SK-N-SH (cell line): ENCODE data around the gene FIGNL2. TPM values are rescaled to one million over a fixed set of nuclear protein-coding genes. Genes with fewer than 3 reads are reported as not detected.

Source experiments
- CTCF ChIA-PET: fragments of 300-600, 350-600 bp; formaldehyde crosslinking; extraction: SDS; loops from one replicate; lab custom pipeline; 2021; lab: Yijun Ruan, JAX
- POLR2A ChIA-PET: fragments of 350-600 bp; sonication (Branson Sonifier 250); formaldehyde crosslinking; extraction: SDS; loops from one replicate; lab custom pipeline; 2020; ENCODE audit warnings: antibody characterized with exemption, inconsistent platforms; lab: Yijun Ruan, JAX
- DNase-seq: peaks from one replicate; pipeline ENCODE4 v3.0.0; 2012
- H2AFZ ChIP-seq: fragments of 200-600 bp; sonication (generic); 2 replicates; pipeline ENCODE4 v1.8.1; 2016; ENCODE audit warnings: antibody characterized with exemption, mild to moderate bottlenecking, low read depth
- H3F3A ChIP-seq: fragments of 200-600 bp; sonication (generic); replicated peaks from 2 replicates; pipeline ENCODE3; 2016; ENCODE audit warnings: antibody characterized with exemption, mild to moderate bottlenecking; ENCODE audit not compliant: insufficient read depth
- H3K27ac ChIP-seq, 2 experiments: fragments of 200-500 bp in 1 of 2; fragments of 200-600 bp in 1 of 2; sonication (Bioruptor generic) in 1 of 2; sonication (generic), shearing (Covaris generic) in 1 of 2; 2 replicates each; pipeline versions ENCODE4 v1.5.1 to v1.6.1; 2014 to 2016; ENCODE audit warnings: low read depth in 2 of 2, inconsistent platforms in 1 of 2, low read length in 1 of 2, mild to moderate bottlenecking in 1 of 2, mixed read lengths in 1 of 2
- H3K27me3 ChIP-seq: fragments of 200-600 bp; sonication (generic), shearing (Covaris generic); 2 replicates; pipeline ENCODE4 v1.6.1; 2016; ENCODE audit warnings: mixed run types; ENCODE audit not compliant: insufficient read depth
- H3K36me3 ChIP-seq, 2 experiments: fragments of 200-500 bp in 1 of 2; fragments of 200-600 bp in 1 of 2; sonication (Bioruptor generic) in 1 of 2; sonication (generic) in 1 of 2; replicated peaks in 1 of 2; 2 replicates each; pipeline versions ENCODE3 to v1.5.1; 2014 to 2016; ENCODE audit warnings: low read length in 1 of 2, mild to moderate bottlenecking in 1 of 2; ENCODE audit not compliant: insufficient read depth in 2 of 2, control insufficient read depth in 1 of 2
- H3K4me1 ChIP-seq, 2 experiments: fragments of 200-500 bp in 1 of 2; fragments of 200-600 bp in 1 of 2; sonication (Bioruptor generic) in 1 of 2; sonication (generic), shearing (Covaris generic) in 1 of 2; 2 replicates each; pipeline versions ENCODE4 v1.5.1 to v1.6.1; 2014 to 2016; ENCODE audit warnings: low read depth in 1 of 2, low read length in 1 of 2, mixed run types in 1 of 2; ENCODE audit not compliant: insufficient read depth in 2 of 2, control insufficient read depth in 1 of 2
- H3K4me2 ChIP-seq: fragments of 200-600 bp; sonication (generic), shearing (Covaris generic); 2 replicates; pipeline ENCODE4 v1.6.1; 2017; ENCODE audit warnings: mixed run types
- H3K4me3 ChIP-seq, 2 experiments: fragments of 200-500 bp in 1 of 2; fragments of 200-600 bp in 1 of 2; sonication (Bioruptor generic) in 1 of 2; sonication (generic), shearing (Covaris generic) in 1 of 2; 2 replicates each; pipeline versions ENCODE4 v1.5.1 to v1.8.1; 2014 to 2016; ENCODE audit warnings: low read depth in 2 of 2, inconsistent platforms in 1 of 2, low read length in 1 of 2, mild to moderate bottlenecking in 1 of 2, mixed read lengths in 1 of 2, moderate library complexity in 1 of 2
- H3K79me2 ChIP-seq: fragments of 200-600 bp; sonication (generic); 2 replicates; pipeline ENCODE4 v1.8.1; 2017; ENCODE audit warnings: mild to moderate bottlenecking; ENCODE audit not compliant: insufficient read depth
- H3K9ac ChIP-seq: fragments of 200-600 bp; sonication (generic); 2 replicates; pipeline ENCODE4 v1.6.1; 2017; ENCODE audit warnings: mixed run types
- H3K9me2 ChIP-seq: fragments of 200-600 bp; sonication (generic); 2 replicates; pipeline ENCODE4 v1.6.1; 2017; ENCODE audit warnings: mixed run types
- H3K9me3 ChIP-seq: fragments of 200-600 bp; sonication (generic); 2 replicates; pipeline ENCODE4 v1.6.1; 2017; ENCODE audit warnings: mixed run types, mild to moderate bottlenecking, moderate library complexity
- H4K20me1 ChIP-seq: fragments of 200-600 bp; sonication (generic); 2 replicates; pipeline ENCODE4 v1.6.1; 2017; ENCODE audit warnings: mild to moderate bottlenecking, mixed run types; ENCODE audit not compliant: insufficient read depth
- CHD2 ChIP-seq: fragments of 150-350 bp; IDR thresholded peaks from 2 replicates; pipeline ENCODE4 v1.6.1; 2018; ENCODE audit warnings: low read length; ENCODE audit not compliant: partially characterized antibody
- EP300 ChIP-seq, 2 experiments: IDR thresholded peaks; 2 replicates each; pipeline versions ENCODE4 v1.4.0 to v1.6.1; 2012; ENCODE audit warnings: borderline replicate concordance in 1 of 2, low read depth in 1 of 2, low read length in 1 of 2
- FOSL2 ChIP-seq: IDR thresholded peaks from 2 replicates; pipeline ENCODE4 v1.4.0; 2012; ENCODE audit warnings: low read depth, mild to moderate bottlenecking, moderate library complexity, borderline replicate concordance
- GATA2 ChIP-seq: sonication (generic); formaldehyde crosslinking; IDR thresholded peaks from 2 replicates; pipeline ENCODE4 v1.5.0; 2020; ENCODE audit warnings: mild to moderate bottlenecking, missing genetic modification reagents
- MEF2A ChIP-seq: IDR thresholded peaks from 2 replicates; pipeline ENCODE4 v1.4.0; 2012; ENCODE audit warnings: low read depth, borderline replicate concordance
- NFIC ChIP-seq: IDR thresholded peaks from 2 replicates; pipeline ENCODE4 v1.4.0; 2012; ENCODE audit warnings: borderline replicate concordance
- NRF1 ChIP-seq: IDR thresholded peaks from 2 replicates; pipeline ENCODE4 v1.6.1; 2012; ENCODE audit warnings: low read depth, mild to moderate bottlenecking, low read length
- RAD21 ChIP-seq: IDR thresholded peaks from 2 replicates; pipeline ENCODE4 v1.6.1; 2012; ENCODE audit warnings: mild to moderate bottlenecking, low read length
- RCOR1 ChIP-seq: fragments of 150-350 bp; IDR thresholded peaks from 2 replicates; pipeline ENCODE4 v1.6.1; 2017; ENCODE audit warnings: antibody characterized with exemption, low read length
- RFX5 ChIP-seq: IDR thresholded peaks from 2 replicates; pipeline ENCODE4 v1.6.1; 2012; ENCODE audit warnings: mild to moderate bottlenecking, improper control_type of control experiment, low read length
- YY1 ChIP-seq: IDR thresholded peaks from 2 replicates; pipeline ENCODE4 v1.4.0; 2012; ENCODE audit warnings: low read depth, mild to moderate bottlenecking
- WGBS: methylation state at CpG from one replicate; pipeline ENCODE4 v1.1.6; 2017; ENCODE audit warnings: low lambda C conversion rate; 5-methylcytosine and 5-hydroxymethylcytosine counted together
- polyA plus RNA-seq, 3 experiments: library from polyadenylated mRNA; depleted of rRNA; stranded (reverse); fragments of >200 nt; gene quantifications; 2 replicates each; pipeline ENCODE4 v1.2.3, GENCODE V29; 2012
- TF ChIP-seq, protein P1 (sequence below): fragments of 200-600 bp; sonication (generic); IDR thresholded peaks from 2 replicates; pipeline ENCODE4 v1.6.1; 2017; ENCODE audit warnings: antibody characterized with exemption, mild to moderate bottlenecking, moderate library complexity
- TF ChIP-seq, protein P2 (sequence below): IDR thresholded peaks from 2 replicates; pipeline ENCODE4; 2012
- TF ChIP-seq, protein P3 (sequence below): IDR thresholded peaks from 2 replicates; pipeline ENCODE4 v1.6.1; 2012; ENCODE audit warnings: mild to moderate bottlenecking, low read depth, low read length, moderate library complexity
- TF ChIP-seq, protein P4 (sequence below): IDR thresholded peaks from 2 replicates; pipeline ENCODE4 v1.4.0; 2012; ENCODE audit warnings: low read depth
- TF ChIP-seq, protein P5 (sequence below): IDR thresholded peaks from 2 replicates; pipeline ENCODE4 v1.4.0; 2012; ENCODE audit warnings: low read depth, borderline replicate concordance

Gene FIGNL2
- polyA plus RNA-seq, 1 of the 3 experiments (the other 2 are of a cell fraction) = 0.05 TPM

DNA sequence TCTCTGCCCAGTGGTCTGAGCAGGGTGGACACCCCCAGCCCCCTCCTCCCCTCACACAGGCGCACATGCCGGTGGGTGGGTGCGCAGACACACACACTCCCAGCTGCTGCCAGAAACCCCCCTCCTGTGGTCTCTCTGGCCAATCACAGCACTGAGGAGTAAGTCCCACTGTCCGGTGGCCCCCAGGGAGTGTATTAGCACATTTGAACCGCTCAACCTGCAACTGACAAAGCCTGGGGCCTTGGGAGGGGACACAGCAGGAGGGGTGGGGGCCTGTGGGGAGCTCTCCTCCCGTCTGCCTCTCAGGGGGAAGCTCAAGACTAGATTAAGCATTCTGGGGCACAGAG lies 11.7 kb downstream of the FIGNL2 start:
- ChIA-PET POLR2A (interaction anchor here (1.1 kb wide), 1 partner anchor 16 kb away, joined by 5 read pairs; no protein-coding TSS in a partner anchor), CTCF (interaction anchor here (1.0 to 4.8 kb wide), 6 partner anchors 9 to 415 kb away, joined by 3 to 25 read pairs (median 4); no protein-coding TSS in a partner anchor)
- Histone ChIP-seq H3K9me2 (no peaks in the 10 kb centered on the region), H3K4me1 (peaks cover 0 to 41% of the 10 kb centered on the region in 2 experiments; a peak in 1 of 4 replicates), H3F3A (no peaks in the 10 kb centered on the region), H3K9me3 (no peaks in the 10 kb centered on the region), H3K4me2 (no peak overlapping the region), H4K20me1 (no peaks in the 10 kb centered on the region), H3K79me2 (no peaks in the 10 kb centered on the region), H3K27ac (no peak overlapping the region; a peak in 1 of 4 replicates), H3K36me3 (no peaks in the 10 kb centered on the region), H2AFZ (no peak overlapping the region), H3K9ac (no peak overlapping the region), H3K27me3 (no peaks in the 10 kb centered on the region; the same call in 1 of the 2 replicates), H3K4me3 (no peak overlapping the region)
- WGBS = 88% methylated on average over 5 of the region's 6 CpGs
- TF ChIP-seq YY1 (no peak), RAD21 (no peak), NFIC (no peak), EP300 (IDR thresholded peaks at IDR 0.05; ENCODE audit: borderline replicate concordance in 1 of 2, low read depth in 1 of 2, low read length in 1 of 2) (no peak), MEF2A (no peak), GATA2 (CRISPR knock-in tag) (no peak), FOSL2 (no peak)
- TF ChIP-seq, protein P1, sequence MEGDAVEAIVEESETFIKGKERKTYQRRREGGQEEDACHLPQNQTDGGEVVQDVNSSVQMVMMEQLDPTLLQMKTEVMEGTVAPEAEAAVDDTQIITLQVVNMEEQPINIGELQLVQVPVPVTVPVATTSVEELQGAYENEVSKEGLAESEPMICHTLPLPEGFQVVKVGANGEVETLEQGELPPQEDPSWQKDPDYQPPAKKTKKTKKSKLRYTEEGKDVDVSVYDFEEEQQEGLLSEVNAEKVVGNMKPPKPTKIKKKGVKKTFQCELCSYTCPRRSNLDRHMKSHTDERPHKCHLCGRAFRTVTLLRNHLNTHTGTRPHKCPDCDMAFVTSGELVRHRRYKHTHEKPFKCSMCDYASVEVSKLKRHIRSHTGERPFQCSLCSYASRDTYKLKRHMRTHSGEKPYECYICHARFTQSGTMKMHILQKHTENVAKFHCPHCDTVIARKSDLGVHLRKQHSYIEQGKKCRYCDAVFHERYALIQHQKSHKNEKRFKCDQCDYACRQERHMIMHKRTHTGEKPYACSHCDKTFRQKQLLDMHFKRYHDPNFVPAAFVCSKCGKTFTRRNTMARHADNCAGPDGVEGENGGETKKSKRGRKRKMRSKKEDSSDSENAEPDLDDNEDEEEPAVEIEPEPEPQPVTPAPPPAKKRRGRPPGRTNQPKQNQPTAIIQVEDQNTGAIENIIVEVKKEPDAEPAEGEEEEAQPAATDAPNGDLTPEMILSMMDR = no peak
- TF ChIP-seq, protein P2, sequence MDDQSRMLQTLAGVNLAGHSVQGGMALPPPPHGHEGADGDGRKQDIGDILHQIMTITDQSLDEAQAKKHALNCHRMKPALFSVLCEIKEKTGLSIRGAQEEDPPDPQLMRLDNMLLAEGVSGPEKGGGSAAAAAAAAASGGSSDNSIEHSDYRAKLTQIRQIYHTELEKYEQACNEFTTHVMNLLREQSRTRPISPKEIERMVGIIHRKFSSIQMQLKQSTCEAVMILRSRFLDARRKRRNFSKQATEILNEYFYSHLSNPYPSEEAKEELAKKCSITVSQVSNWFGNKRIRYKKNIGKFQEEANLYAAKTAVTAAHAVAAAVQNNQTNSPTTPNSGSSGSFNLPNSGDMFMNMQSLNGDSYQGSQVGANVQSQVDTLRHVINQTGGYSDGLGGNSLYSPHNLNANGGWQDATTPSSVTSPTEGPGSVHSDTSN = no peak
- DNase-seq = no peak

DNA sequence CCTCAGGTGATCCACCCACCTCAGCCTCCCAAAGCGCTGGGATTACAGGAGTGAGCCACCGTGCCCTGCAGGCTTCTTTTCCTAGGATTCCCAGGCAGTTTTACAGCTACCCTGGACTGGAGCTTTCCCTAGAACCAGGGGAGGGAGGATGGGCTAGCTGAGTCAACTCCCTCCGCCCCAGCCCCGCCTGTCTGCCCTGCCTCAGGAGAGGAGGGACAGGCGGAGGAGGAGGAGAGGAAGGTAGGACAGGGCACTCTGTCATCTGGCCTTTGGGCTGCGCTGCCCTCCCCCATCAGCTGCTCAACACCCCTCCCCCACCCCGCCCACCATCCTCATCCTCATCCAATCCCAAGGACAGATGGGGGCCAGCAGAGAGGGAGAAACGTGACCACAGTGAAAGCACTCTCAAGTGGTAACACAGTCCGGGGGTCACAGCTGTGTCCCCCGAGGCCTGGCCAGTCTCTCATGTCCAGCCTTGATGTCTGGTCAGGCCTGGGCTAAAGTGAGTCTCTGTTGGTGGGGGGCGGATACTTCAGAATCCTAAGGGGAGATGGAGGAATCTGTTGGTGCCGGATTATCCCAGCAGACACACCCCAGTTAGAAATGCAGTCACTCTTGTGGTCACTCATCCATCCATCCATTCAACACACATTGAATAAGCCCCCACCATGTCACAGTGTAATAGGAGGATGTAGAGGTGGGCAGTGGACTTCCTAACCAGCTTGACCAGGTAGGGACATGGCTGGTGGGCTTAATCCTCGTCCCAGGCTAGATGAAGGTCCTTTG lies 12.3 kb downstream of the FIGNL2 start:
- H3K27ac ChIP-seq = no peak overlapping the region
- H3K9me3 ChIP-seq = no peaks in the 10 kb centered on the region
- H3K36me3 ChIP-seq = no peaks in the 10 kb centered on the region
- ChIA-PET CTCF (interaction anchor here (1.0 to 4.8 kb wide), 5 partner anchors 12 to 415 kb away, joined by 3 to 25 read pairs (median 4); no protein-coding TSS in a partner anchor), POLR2A (no interaction called here)
- no peaks in the 10 kb centered on the region; the same call in 1 of the 2 replicates for H3K27me3 ChIP-seq
- no peaks in the 10 kb centered on the region for H3F3A ChIP-seq
- H3K4me2 ChIP-seq = no peak overlapping the region
- H2AFZ ChIP-seq = no peak overlapping the region
- no peak overlapping the region for H3K9ac ChIP-seq
- no peaks in the 10 kb centered on the region for H3K9me2 ChIP-seq
- no peak overlapping the region for H3K4me3 ChIP-seq
- no peak for DNase-seq
- 72% methylated on average over 10 of the region's 13 CpGs for WGBS
- H4K20me1 ChIP-seq = no peaks in the 10 kb centered on the region
- peaks cover 0 to 40% of the 10 kb centered on the region in 2 experiments; a peak in 1 of 4 replicates for H3K4me1 ChIP-seq
- H3K79me2 ChIP-seq = no peaks in the 10 kb centered on the region
- TF ChIP-seq, protein P3, sequence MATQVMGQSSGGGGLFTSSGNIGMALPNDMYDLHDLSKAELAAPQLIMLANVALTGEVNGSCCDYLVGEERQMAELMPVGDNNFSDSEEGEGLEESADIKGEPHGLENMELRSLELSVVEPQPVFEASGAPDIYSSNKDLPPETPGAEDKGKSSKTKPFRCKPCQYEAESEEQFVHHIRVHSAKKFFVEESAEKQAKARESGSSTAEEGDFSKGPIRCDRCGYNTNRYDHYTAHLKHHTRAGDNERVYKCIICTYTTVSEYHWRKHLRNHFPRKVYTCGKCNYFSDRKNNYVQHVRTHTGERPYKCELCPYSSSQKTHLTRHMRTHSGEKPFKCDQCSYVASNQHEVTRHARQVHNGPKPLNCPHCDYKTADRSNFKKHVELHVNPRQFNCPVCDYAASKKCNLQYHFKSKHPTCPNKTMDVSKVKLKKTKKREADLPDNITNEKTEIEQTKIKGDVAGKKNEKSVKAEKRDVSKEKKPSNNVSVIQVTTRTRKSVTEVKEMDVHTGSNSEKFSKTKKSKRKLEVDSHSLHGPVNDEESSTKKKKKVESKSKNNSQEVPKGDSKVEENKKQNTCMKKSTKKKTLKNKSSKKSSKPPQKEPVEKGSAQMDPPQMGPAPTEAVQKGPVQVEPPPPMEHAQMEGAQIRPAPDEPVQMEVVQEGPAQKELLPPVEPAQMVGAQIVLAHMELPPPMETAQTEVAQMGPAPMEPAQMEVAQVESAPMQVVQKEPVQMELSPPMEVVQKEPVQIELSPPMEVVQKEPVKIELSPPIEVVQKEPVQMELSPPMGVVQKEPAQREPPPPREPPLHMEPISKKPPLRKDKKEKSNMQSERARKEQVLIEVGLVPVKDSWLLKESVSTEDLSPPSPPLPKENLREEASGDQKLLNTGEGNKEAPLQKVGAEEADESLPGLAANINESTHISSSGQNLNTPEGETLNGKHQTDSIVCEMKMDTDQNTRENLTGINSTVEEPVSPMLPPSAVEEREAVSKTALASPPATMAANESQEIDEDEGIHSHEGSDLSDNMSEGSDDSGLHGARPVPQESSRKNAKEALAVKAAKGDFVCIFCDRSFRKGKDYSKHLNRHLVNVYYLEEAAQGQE = no peak
- TF ChIP-seq FOSL2 = no peak
- TF ChIP-seq, protein P4, sequence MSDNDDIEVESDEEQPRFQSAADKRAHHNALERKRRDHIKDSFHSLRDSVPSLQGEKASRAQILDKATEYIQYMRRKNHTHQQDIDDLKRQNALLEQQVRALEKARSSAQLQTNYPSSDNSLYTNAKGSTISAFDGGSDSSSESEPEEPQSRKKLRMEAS = no peak
- TF ChIP-seq, protein P5, sequence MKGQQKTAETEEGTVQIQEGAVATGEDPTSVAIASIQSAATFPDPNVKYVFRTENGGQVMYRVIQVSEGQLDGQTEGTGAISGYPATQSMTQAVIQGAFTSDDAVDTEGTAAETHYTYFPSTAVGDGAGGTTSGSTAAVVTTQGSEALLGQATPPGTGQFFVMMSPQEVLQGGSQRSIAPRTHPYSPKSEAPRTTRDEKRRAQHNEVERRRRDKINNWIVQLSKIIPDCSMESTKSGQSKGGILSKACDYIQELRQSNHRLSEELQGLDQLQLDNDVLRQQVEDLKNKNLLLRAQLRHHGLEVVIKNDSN = no peak
- no peak for TF ChIP-seq YY1
- no peak for TF ChIP-seq GATA2 (CRISPR knock-in tag)
- no peak for TF ChIP-seq RFX5
- TF ChIP-seq RAD21 = no peak
- no peak for TF ChIP-seq RCOR1
- no peak for TF ChIP-seq CHD2
- TF ChIP-seq, protein P2 = no peak
- no peak for TF ChIP-seq NRF1
